GM23338 (cell line): ENCODE data around the gene RNF180. TPM values are rescaled to one million over a fixed set of nuclear protein-coding genes. Genes with fewer than 3 reads are reported as not detected.

ENCODE experiments used
- ATAC-seq: fragments of 200-7000 bp; cut with Tn5 transposase; 3 replicates; pipeline ENCODE4 v1.9.1; 2020
- DNase-seq: peaks from one replicate; pipeline ENCODE4 v3.0.0-alpha.2; 2015; ENCODE audit warnings: low spot score
- H2AFZ ChIP-seq: fragments of 200-600 bp; sonication (generic); 2 replicates; pipeline ENCODE4 v1.8.0; 2016; ENCODE audit warnings: antibody characterized with exemption, mild to moderate bottlenecking, moderate library complexity
- H3F3A ChIP-seq: fragments of 200-600 bp; sonication (generic); replicated peaks from 2 replicates; pipeline ENCODE4 v1.8.0; 2017; ENCODE audit warnings: antibody characterized with exemption, mixed run types, low read depth
- H3K27ac ChIP-seq: fragments of 200-600 bp; sonication (generic); 2 replicates; pipeline ENCODE4 v1.6.1; 2016; ENCODE audit warnings: low read depth
- H3K27me3 ChIP-seq: fragments of 200-600 bp; sonication (generic); 2 replicates; pipeline ENCODE4 v1.8.0; 2016; ENCODE audit warnings: mild to moderate bottlenecking, mixed run types, moderate library complexity; ENCODE audit not compliant: insufficient read depth
- H3K36me3 ChIP-seq: fragments of 200-600 bp; sonication (generic); 2 replicates; pipeline ENCODE4 v1.8.0; 2016; ENCODE audit warnings: mild to moderate bottlenecking; ENCODE audit not compliant: insufficient read depth
- H3K4me1 ChIP-seq: fragments of 200-600 bp; sonication (generic); 2 replicates; pipeline ENCODE4 v1.8.0; 2016; ENCODE audit warnings: mild to moderate bottlenecking, moderate library complexity; ENCODE audit not compliant: insufficient read depth
- H3K4me2 ChIP-seq: fragments of 200-600 bp; sonication (generic); 2 replicates; pipeline ENCODE4 v1.7.1; 2017; ENCODE audit warnings: mixed run types
- H3K4me3 ChIP-seq: fragments of 200-600 bp; sonication (generic); 2 replicates; pipeline ENCODE4 v1.6.1; 2016; ENCODE audit warnings: mixed run types
- H3K79me2 ChIP-seq: fragments of 200-600 bp; sonication (generic); replicated peaks from 2 replicates; pipeline ENCODE4 v1.8.0; 2017; ENCODE audit warnings: mild to moderate bottlenecking; ENCODE audit not compliant: insufficient read depth
- H3K9me2 ChIP-seq: fragments of 200-600 bp; sonication (generic); 2 replicates; pipeline ENCODE4 v1.8.0; 2017; ENCODE audit not compliant: insufficient read depth
- H4K20me1 ChIP-seq: fragments of 200-600 bp; sonication (generic); replicated peaks from 2 replicates; pipeline ENCODE4 v1.8.0; 2017; ENCODE audit warnings: mild to moderate bottlenecking; ENCODE audit not compliant: insufficient read depth
- H3K27ac Mint-ChIP-seq: 2 replicates; pipeline ENCODE4 v1.8.0; 2020; ENCODE audit warnings: inconsistent platforms, mild to moderate bottlenecking, moderate library complexity, mixed read lengths
- H3K27me3 Mint-ChIP-seq: 3 replicates; pipeline ENCODE4 v1.8.0; 2022; ENCODE audit warnings: low read depth, mild to moderate bottlenecking, moderate library complexity, mixed read lengths, inconsistent platforms; ENCODE audit not compliant: insufficient read depth, poor library complexity
- H3K36me3 Mint-ChIP-seq: 3 replicates; pipeline ENCODE4 v1.8.0; 2021; ENCODE audit warnings: low read depth, mild to moderate bottlenecking, inconsistent platforms, moderate library complexity, mixed read lengths
- H3K4me1 Mint-ChIP-seq: 3 replicates; pipeline ENCODE4 v1.8.0; 2020; ENCODE audit warnings: mild to moderate bottlenecking, inconsistent platforms, mixed read lengths
- H3K4me3 Mint-ChIP-seq: 3 replicates; pipeline ENCODE4 v1.8.0; 2021; ENCODE audit warnings: moderate library complexity, mild to moderate bottlenecking, inconsistent platforms, mixed read lengths
- H3K9me3 Mint-ChIP-seq: 3 replicates; pipeline ENCODE4 v1.8.0; 2020; ENCODE audit warnings: moderate library complexity, mild to moderate bottlenecking, inconsistent platforms, mixed read lengths
- CREB1 ChIP-seq: fragments of 250-450 bp; sonication (Bioruptor Pico); IDR thresholded peaks from 2 replicates; pipeline ENCODE4 v1.5.0; 2020; ENCODE audit warnings: low read depth, mild to moderate bottlenecking, moderate library complexity
- EZH2 ChIP-seq: fragments of 200-600 bp; sonication (generic); IDR thresholded peaks from one replicate; pipeline ENCODE4 v1.8.0; 2017; ENCODE audit warnings: antibody characterized with exemption, mild to moderate bottlenecking, low read depth; ENCODE audit not compliant: unreplicated experiment
- EZH2phosphoT487 ChIP-seq: fragments of 200-600 bp; sonication (generic); IDR thresholded peaks from one replicate; pipeline ENCODE4 v1.8.1; 2018; ENCODE audit warnings: antibody characterized with exemption; ENCODE audit not compliant: unreplicated experiment
- JUNB ChIP-seq: IDR thresholded peaks from one replicate; pipeline ENCODE4 v1.6.1; 2016; ENCODE audit warnings: antibody characterized with exemption; ENCODE audit not compliant: unreplicated experiment
- NANOG ChIP-seq: IDR thresholded peaks from 2 replicates; pipeline ENCODE4 v1.6.1; 2016; ENCODE audit warnings: antibody characterized with exemption, borderline replicate concordance
- POLR2AphosphoS5 ChIP-seq: IDR thresholded peaks from 2 replicates; pipeline ENCODE4 v1.6.1; 2016; ENCODE audit warnings: antibody characterized with exemption, low read depth
- STAT1 ChIP-seq: IDR thresholded peaks from one replicate; pipeline ENCODE4 v1.6.1; 2016; ENCODE audit warnings: antibody characterized with exemption; ENCODE audit not compliant: unreplicated experiment
- ZNF114 ChIP-seq: fragments of 250-450 bp; sonication (Bioruptor Pico); IDR thresholded peaks from 2 replicates; pipeline ENCODE4 v1.5.0; 2020; ENCODE audit warnings: mild to moderate bottlenecking, moderate library complexity
- ZNF331 ChIP-seq: fragments of 250-450 bp; sonication (Bioruptor Pico); IDR thresholded peaks from 2 replicates; pipeline ENCODE4 v1.5.0; 2020; ENCODE audit warnings: low read depth, mild to moderate bottlenecking, moderate library complexity
- polyA plus RNA-seq: library from polyadenylated mRNA; unstranded; fragments of >200 nt; fragmentation: Nextera tagmentation; extraction: Ambion mirVana; gene quantifications from 2 replicates; pipeline ENCODE4 v1.2.1, GENCODE V29; 2016
- total RNA-seq: library from RNA; depleted of rRNA; stranded (reverse); fragments of >200 nt; shearing (Covaris generic); gene quantifications from 2 replicates; pipeline ENCODE4 v1.2.3, GENCODE V29; 2014
- TF ChIP-seq, protein P1 (sequence below): IDR thresholded peaks from one replicate; pipeline ENCODE4 v1.6.1; 2018; ENCODE audit warnings: antibody characterized with exemption; ENCODE audit not compliant: unreplicated experiment
- TF ChIP-seq, protein P2 (sequence below): IDR thresholded peaks from 2 replicates; pipeline ENCODE4 v1.6.1; 2016; ENCODE audit warnings: antibody characterized with exemption
- TF ChIP-seq, protein P3 (sequence below): fragments of 250-450 bp; sonication (Bioruptor Pico); IDR thresholded peaks from 2 replicates; pipeline ENCODE4 v1.5.0; 2020; ENCODE audit warnings: mild to moderate bottlenecking, moderate library complexity
- TF ChIP-seq, protein P4 (sequence below), 2 experiments: fragments of 200-600 bp in 1 of 2; sonication (generic) in 1 of 2; conservative IDR thresholded peaks; 2 replicates each; pipeline versions ENCODE4 v1.5.1 to v1.6.1; 2016 to 2017; ENCODE audit warnings: antibody characterized with exemption in 2 of 2, low read depth in 2 of 2, mild to moderate bottlenecking in 2 of 2, moderate library complexity in 1 of 2

The RNF180 gene
- total and polyA plus RNA-seq, 2 experiments from 2014 or later = 2.0 to 4.2 TPM

- H4K20me1 ChIP-seq = no peaks in the 10 kb centered on the region
- Mint-ChIP-seq H3K4me3 (no peak overlapping the region), H3K27me3 (peaks cover 2% of the 10 kb centered on the region), H3K27ac (no peak overlapping the region), H3K36me3 (no peaks in the 10 kb centered on the region), H3K9me3 (peaks cover 2% of the 10 kb centered on the region; the same call in 2 of the 3 replicates), H3K4me1 (no peaks in the 10 kb centered on the region)
- H2AFZ ChIP-seq = no peak overlapping the region
- no peaks in the 10 kb centered on the region for H3K4me1 ChIP-seq
- no peaks in the 10 kb centered on the region for H3F3A ChIP-seq
- TF ChIP-seq ZNF331 (CRISPR knock-in tag) (no peak), EZH2phosphoT487 (no peak), NANOG (no peak), CREB1 (CRISPR knock-in tag) (no peak), JUNB (no peak), STAT1 (no peak), POLR2AphosphoS5 (no peak), EZH2 (no peak), ZNF114 (CRISPR knock-in tag) (no peak)
- TF ChIP-seq, protein P1, sequence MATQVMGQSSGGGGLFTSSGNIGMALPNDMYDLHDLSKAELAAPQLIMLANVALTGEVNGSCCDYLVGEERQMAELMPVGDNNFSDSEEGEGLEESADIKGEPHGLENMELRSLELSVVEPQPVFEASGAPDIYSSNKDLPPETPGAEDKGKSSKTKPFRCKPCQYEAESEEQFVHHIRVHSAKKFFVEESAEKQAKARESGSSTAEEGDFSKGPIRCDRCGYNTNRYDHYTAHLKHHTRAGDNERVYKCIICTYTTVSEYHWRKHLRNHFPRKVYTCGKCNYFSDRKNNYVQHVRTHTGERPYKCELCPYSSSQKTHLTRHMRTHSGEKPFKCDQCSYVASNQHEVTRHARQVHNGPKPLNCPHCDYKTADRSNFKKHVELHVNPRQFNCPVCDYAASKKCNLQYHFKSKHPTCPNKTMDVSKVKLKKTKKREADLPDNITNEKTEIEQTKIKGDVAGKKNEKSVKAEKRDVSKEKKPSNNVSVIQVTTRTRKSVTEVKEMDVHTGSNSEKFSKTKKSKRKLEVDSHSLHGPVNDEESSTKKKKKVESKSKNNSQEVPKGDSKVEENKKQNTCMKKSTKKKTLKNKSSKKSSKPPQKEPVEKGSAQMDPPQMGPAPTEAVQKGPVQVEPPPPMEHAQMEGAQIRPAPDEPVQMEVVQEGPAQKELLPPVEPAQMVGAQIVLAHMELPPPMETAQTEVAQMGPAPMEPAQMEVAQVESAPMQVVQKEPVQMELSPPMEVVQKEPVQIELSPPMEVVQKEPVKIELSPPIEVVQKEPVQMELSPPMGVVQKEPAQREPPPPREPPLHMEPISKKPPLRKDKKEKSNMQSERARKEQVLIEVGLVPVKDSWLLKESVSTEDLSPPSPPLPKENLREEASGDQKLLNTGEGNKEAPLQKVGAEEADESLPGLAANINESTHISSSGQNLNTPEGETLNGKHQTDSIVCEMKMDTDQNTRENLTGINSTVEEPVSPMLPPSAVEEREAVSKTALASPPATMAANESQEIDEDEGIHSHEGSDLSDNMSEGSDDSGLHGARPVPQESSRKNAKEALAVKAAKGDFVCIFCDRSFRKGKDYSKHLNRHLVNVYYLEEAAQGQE = no peak
- TF ChIP-seq, protein P2, sequence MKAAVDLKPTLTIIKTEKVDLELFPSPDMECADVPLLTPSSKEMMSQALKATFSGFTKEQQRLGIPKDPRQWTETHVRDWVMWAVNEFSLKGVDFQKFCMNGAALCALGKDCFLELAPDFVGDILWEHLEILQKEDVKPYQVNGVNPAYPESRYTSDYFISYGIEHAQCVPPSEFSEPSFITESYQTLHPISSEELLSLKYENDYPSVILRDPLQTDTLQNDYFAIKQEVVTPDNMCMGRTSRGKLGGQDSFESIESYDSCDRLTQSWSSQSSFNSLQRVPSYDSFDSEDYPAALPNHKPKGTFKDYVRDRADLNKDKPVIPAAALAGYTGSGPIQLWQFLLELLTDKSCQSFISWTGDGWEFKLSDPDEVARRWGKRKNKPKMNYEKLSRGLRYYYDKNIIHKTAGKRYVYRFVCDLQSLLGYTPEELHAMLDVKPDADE = no peak
- TF ChIP-seq, protein P3, sequence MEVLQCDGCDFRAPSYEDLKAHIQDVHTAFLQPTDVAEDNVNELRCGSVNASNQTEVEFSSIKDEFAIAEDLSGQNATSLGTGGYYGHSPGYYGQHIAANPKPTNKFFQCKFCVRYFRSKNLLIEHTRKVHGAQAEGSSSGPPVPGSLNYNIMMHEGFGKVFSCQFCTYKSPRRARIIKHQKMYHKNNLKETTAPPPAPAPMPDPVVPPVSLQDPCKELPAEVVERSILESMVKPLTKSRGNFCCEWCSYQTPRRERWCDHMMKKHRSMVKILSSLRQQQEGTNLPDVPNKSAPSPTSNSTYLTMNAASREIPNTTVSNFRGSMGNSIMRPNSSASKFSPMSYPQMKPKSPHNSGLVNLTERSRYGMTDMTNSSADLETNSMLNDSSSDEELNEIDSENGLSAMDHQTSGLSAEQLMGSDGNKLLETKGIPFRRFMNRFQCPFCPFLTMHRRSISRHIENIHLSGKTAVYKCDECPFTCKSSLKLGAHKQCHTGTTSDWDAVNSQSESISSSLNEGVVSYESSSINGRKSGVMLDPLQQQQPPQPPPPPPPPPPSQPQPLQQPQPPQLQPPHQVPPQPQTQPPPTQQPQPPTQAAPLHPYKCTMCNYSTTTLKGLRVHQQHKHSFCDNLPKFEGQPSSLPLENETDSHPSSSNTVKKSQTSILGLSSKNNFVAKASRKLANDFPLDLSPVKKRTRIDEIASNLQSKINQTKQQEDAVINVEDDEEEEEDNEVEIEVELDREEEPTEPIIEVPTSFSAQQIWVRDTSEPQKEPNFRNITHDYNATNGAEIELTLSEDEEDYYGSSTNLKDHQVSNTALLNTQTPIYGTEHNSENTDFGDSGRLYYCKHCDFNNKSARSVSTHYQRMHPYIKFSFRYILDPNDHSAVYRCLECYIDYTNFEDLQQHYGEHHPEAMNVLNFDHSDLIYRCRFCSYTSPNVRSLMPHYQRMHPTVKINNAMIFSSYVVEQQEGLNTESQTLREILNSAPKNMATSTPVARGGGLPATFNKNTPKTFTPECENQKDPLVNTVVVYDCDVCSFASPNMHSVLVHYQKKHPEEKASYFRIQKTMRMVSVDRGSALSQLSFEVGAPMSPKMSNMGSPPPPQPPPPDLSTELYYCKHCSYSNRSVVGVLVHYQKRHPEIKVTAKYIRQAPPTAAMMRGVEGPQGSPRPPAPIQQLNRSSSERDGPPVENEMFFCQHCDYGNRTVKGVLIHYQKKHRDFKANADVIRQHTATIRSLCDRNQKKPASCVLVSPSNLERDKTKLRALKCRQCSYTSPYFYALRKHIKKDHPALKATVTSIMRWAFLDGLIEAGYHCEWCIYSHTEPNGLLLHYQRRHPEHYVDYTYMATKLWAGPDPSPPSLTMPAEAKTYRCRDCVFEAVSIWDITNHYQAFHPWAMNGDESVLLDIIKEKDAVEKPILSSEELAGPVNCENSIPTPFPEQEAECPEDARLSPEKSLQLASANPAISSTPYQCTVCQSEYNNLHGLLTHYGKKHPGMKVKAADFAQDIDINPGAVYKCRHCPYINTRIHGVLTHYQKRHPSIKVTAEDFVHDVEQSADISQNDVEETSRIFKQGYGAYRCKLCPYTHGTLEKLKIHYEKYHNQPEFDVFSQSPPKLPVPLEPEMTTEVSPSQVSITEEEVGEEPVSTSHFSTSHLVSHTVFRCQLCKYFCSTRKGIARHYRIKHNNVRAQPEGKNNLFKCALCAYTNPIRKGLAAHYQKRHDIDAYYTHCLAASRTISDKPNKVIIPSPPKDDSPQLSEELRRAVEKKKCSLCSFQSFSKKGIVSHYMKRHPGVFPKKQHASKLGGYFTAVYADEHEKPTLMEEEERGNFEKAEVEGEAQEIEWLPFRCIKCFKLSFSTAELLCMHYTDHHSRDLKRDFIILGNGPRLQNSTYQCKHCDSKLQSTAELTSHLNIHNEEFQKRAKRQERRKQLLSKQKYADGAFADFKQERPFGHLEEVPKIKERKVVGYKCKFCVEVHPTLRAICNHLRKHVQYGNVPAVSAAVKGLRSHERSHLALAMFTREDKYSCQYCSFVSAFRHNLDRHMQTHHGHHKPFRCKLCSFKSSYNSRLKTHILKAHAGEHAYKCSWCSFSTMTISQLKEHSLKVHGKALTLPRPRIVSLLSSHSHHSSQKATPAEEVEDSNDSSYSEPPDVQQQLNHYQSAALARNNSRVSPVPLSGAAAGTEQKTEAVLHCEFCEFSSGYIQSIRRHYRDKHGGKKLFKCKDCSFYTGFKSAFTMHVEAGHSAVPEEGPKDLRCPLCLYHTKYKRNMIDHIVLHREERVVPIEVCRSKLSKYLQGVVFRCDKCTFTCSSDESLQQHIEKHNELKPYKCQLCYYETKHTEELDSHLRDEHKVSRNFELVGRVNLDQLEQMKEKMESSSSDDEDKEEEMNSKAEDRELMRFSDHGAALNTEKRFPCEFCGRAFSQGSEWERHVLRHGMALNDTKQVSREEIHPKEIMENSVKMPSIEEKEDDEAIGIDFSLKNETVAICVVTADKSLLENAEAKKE (CRISPR knock-in tag) = no peak
- TF ChIP-seq, protein P4, sequence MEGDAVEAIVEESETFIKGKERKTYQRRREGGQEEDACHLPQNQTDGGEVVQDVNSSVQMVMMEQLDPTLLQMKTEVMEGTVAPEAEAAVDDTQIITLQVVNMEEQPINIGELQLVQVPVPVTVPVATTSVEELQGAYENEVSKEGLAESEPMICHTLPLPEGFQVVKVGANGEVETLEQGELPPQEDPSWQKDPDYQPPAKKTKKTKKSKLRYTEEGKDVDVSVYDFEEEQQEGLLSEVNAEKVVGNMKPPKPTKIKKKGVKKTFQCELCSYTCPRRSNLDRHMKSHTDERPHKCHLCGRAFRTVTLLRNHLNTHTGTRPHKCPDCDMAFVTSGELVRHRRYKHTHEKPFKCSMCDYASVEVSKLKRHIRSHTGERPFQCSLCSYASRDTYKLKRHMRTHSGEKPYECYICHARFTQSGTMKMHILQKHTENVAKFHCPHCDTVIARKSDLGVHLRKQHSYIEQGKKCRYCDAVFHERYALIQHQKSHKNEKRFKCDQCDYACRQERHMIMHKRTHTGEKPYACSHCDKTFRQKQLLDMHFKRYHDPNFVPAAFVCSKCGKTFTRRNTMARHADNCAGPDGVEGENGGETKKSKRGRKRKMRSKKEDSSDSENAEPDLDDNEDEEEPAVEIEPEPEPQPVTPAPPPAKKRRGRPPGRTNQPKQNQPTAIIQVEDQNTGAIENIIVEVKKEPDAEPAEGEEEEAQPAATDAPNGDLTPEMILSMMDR (conservative IDR thresholded peaks at IDR 0.05; ENCODE audit: low read depth in 2 of 2) = no peak
- H3K27me3 ChIP-seq = no peaks in the 10 kb centered on the region
- H3K9me2 ChIP-seq = no peaks in the 10 kb centered on the region
- no peak overlapping the region for H3K4me2 ChIP-seq
- H3K4me3 ChIP-seq = no peak overlapping the region
- ATAC-seq (no peak), DNase-seq (no peak)
- no peak overlapping the region for H3K27ac ChIP-seq
- no peaks in the 10 kb centered on the region for H3K79me2 ChIP-seq
- H3K36me3 ChIP-seq = no peaks in the 10 kb centered on the region; the same call in 1 of the 2 replicates
Observed at GRCh38 chr5:64260756-64261155, 95.1 kb downstream of the RNF180 start.
